ENCODE measurements around the gene OR4D2. TPM values are rescaled to one million over a fixed set of nuclear protein-coding genes. Genes with fewer than 3 reads are reported as not detected.

The OR4D2 gene
- total and polyA plus RNA-seq, 2 of the 4 experiments (the other 2 are of a cell fraction), result not detected

DNA sequence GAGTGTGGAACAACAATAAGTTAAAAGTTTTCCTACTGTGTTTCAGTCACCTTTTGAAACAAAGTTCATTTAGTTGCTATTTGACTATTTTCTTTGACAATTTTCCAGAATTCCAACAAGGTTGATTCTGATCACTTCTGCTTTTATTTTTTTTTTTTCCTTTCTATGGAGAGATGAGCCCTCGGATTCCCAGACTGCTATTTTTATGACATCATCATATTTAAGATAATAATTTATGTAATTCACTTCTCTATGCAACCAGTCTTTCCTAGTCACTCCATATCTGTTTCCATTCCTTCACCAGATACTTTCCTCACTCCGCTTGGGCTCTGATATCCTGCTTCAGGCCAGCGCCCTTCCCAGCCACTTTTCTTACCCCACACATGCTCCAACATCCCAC lies 8.1 kb downstream of the OR4D2 start:
- no peaks in the 10 kb centered on the region for H4K20me1 ChIP-seq (ENCODE audit: insufficient read depth, low read length)
- no peaks in the 10 kb centered on the region for H3K4me1 ChIP-seq (ENCODE audit: control insufficient read depth, insufficient read depth, low read length)
- no peak overlapping the region for H3K23ac ChIP-seq (ENCODE audit: low read depth, low read length)
- DNase-seq, result no peak
- H2AK9ac ChIP-seq (replicated peaks; ENCODE audit: low read depth, low read length, poor library complexity), result no peak overlapping the region
- no peak overlapping the region for H3K14ac ChIP-seq (replicated peaks; ENCODE audit: low read depth, low read length)
- no peak overlapping the region for H2BK15ac ChIP-seq (ENCODE audit: low read depth, low read length)
- H3K4me2 ChIP-seq (ENCODE audit: low read depth, low read length), result no peak overlapping the region
- no peak for TF ChIP-seq BHLHE40 (IDR thresholded peaks at IDR 0.05; ENCODE audit: low read depth, low read length)
- TF ChIP-seq, protein P1, sequence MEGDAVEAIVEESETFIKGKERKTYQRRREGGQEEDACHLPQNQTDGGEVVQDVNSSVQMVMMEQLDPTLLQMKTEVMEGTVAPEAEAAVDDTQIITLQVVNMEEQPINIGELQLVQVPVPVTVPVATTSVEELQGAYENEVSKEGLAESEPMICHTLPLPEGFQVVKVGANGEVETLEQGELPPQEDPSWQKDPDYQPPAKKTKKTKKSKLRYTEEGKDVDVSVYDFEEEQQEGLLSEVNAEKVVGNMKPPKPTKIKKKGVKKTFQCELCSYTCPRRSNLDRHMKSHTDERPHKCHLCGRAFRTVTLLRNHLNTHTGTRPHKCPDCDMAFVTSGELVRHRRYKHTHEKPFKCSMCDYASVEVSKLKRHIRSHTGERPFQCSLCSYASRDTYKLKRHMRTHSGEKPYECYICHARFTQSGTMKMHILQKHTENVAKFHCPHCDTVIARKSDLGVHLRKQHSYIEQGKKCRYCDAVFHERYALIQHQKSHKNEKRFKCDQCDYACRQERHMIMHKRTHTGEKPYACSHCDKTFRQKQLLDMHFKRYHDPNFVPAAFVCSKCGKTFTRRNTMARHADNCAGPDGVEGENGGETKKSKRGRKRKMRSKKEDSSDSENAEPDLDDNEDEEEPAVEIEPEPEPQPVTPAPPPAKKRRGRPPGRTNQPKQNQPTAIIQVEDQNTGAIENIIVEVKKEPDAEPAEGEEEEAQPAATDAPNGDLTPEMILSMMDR (conservative IDR thresholded peaks at IDR 0.05; ENCODE audit: low read depth, low read length), result no peak
- no peak for TF ChIP-seq SMC3 (IDR thresholded peaks at IDR 0.05; ENCODE audit: low read depth, low read length)
- TF ChIP-seq RCOR1 (IDR thresholded peaks at IDR 0.05; ENCODE audit: insufficient replicate concordance, low read length), result no peak
- TF ChIP-seq, protein P2, sequence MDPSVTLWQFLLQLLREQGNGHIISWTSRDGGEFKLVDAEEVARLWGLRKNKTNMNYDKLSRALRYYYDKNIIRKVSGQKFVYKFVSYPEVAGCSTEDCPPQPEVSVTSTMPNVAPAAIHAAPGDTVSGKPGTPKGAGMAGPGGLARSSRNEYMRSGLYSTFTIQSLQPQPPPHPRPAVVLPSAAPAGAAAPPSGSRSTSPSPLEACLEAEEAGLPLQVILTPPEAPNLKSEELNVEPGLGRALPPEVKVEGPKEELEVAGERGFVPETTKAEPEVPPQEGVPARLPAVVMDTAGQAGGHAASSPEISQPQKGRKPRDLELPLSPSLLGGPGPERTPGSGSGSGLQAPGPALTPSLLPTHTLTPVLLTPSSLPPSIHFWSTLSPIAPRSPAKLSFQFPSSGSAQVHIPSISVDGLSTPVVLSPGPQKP (IDR thresholded peaks at IDR 0.05; ENCODE audit: borderline replicate concordance, low read depth, low read length), result no peak
- no peak for TF ChIP-seq RFX5 (IDR thresholded peaks at IDR 0.05; ENCODE audit: low read depth, low read length)
- TF ChIP-seq, protein P3, sequence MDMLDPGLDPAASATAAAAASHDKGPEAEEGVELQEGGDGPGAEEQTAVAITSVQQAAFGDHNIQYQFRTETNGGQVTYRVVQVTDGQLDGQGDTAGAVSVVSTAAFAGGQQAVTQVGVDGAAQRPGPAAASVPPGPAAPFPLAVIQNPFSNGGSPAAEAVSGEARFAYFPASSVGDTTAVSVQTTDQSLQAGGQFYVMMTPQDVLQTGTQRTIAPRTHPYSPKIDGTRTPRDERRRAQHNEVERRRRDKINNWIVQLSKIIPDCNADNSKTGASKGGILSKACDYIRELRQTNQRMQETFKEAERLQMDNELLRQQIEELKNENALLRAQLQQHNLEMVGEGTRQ (IDR thresholded peaks at IDR 0.05; ENCODE audit: low read depth, low read length), result no peak
- TF ChIP-seq MAFK (IDR thresholded peaks at IDR 0.05; ENCODE audit: low read depth, low read length), result no peak
- no peak for TF ChIP-seq CHD1 (IDR thresholded peaks at IDR 0.05; ENCODE audit: low read depth, low read length)
- TF ChIP-seq MAZ (IDR thresholded peaks at IDR 0.05; ENCODE audit: borderline replicate concordance, low read depth, low read length), result no peak
- TF ChIP-seq POLR2A (IDR thresholded peaks at IDR 0.05; ENCODE audit: low read depth, low read length), result no peak
- TF ChIP-seq CEBPB (IDR thresholded peaks at IDR 0.05; ENCODE audit: low read depth, low read length), result no peak
- no peak for TF ChIP-seq RAD21 (IDR thresholded peaks at IDR 0.05; ENCODE audit: low read length)
- TF ChIP-seq MXI1 (IDR thresholded peaks at IDR 0.05; ENCODE audit: borderline replicate concordance, low read depth, low read length), result no peak
- no peak for TF ChIP-seq NFE2L2 (IDR thresholded peaks at IDR 0.05; ENCODE audit: low read depth, low read length)
- no peak for TF ChIP-seq FOS (IDR thresholded peaks at IDR 0.05; ENCODE audit: low read depth, low read length)
- no peak overlapping the region for H2AFZ ChIP-seq (replicated peaks; ENCODE audit: low read length, poor library complexity)
- CTCF ChIA-PET, result no interaction called here
- H3K4ac ChIP-seq (ENCODE audit: low read depth, low read length), result no peak overlapping the region
- H2BK20ac ChIP-seq (ENCODE audit: low read depth, low read length), result no peak overlapping the region
- dilution Hi-C loops (cut with HindIII; ENCODE audit: low sequenced_read_pairs, unreplicated experiment), result no loop called here
- H4K91ac ChIP-seq (ENCODE audit: insufficient read depth, low read depth, low read length), result no peak overlapping the region
- H3K27me3 ChIP-seq (ENCODE audit: control insufficient read depth, insufficient read depth, low read length), result no peaks in the 10 kb centered on the region
- no peak overlapping the region for H2BK120ac ChIP-seq (ENCODE audit: low read depth, low read length)
- WGBS, 2 experiments (ENCODE audit: extremely low coverage in 2 of 2, insufficient read length in 1 of 2), result 19% methylated on average over 2 of the region's 3 CpGs; no CpG with 5 or more reads in 1 of the 2 experiments
- BruUV-seq (replicated peaks), result no TSS peak
- in situ Hi-C loops (cut with MboI; ENCODE audit: low sequenced_read_pairs), result no loop called here
- H3K9me1 ChIP-seq (ENCODE audit: insufficient read depth, low read length), result no peaks in the 10 kb centered on the region
- no peak overlapping the region for H2AK5ac ChIP-seq (ENCODE audit: low read depth, low read length)
- H3K18ac ChIP-seq (ENCODE audit: low read depth, low read length), result no peak overlapping the region
- POLR2A ChIA-PET (ENCODE audit: unreplicated experiment), result no interaction called here
- no peak for ATAC-seq (ENCODE audit: low read depth)
- no peak overlapping the region for H4K5ac ChIP-seq (ENCODE audit: low read depth, low read length)
- H4K8ac ChIP-seq (ENCODE audit: low read depth in 2 of 2, low read length in 2 of 2), result no peak overlapping the region
- intact Hi-C loops (cut with micrococcal nuclease), result loop anchor here (5.0 kb wide), 1 partner anchor 48 kb away; no protein-coding TSS in a partner anchor
- H3K27ac ChIP-seq (ENCODE audit: insufficient read depth, low read length), result no peak overlapping the region
- H3K4me3 ChIP-seq (ENCODE audit: insufficient read depth, low read depth, low read length), result no peak overlapping the region
- no peak overlapping the region for H3K9ac ChIP-seq (ENCODE audit: low read depth, low read length)
- H2BK5ac ChIP-seq (ENCODE audit: low read depth, low read length, poor library complexity, severe bottlenecking), result no peak overlapping the region
- no peaks in the 10 kb centered on the region for H3K79me1 ChIP-seq (ENCODE audit: low read depth in 1 of 2, low read length in 2 of 2)
- H3K56ac ChIP-seq (ENCODE audit: extremely low read depth, insufficient read depth, low read length), result no peak overlapping the region
- H3K36me3 ChIP-seq (ENCODE audit: control insufficient read depth, insufficient read depth, low read length), result no peaks in the 10 kb centered on the region
- H3K9me3 ChIP-seq (ENCODE audit: control insufficient read depth, insufficient read depth, low read length), result no peaks in the 10 kb centered on the region

Data from IMR-90 (cell line).